HCT116 (cell line): ENCODE data around the gene MYCN. TPM values are rescaled to one million over a fixed set of nuclear protein-coding genes. Genes with fewer than 3 reads are reported as not detected.

Source experiments
- ATAC-seq: fragments of 200-7000 bp; cut with Tn5 transposase; 2 replicates; pipeline ENCODE4 v1.9.1; 2020; ENCODE audit warnings: mild to moderate bottlenecking, moderate library complexity
- BruUV-seq: library from RNA; stranded (reverse); fragments of 400-500 nt; replicated peaks from 2 replicates; lab custom pipeline; 2021; lab: Mats Ljungman, UMichigan
- CTCF ChIA-PET: fragments of 300-600 bp; sonication (Branson Sonifier 250); formaldehyde crosslinking; loops from one replicate; lab custom pipeline; 2021; ENCODE audit warnings: antibody characterized with exemption; lab: Charles Lee
- POLR2A ChIA-PET: fragments of 300-600, 350-600 bp; sonication (Branson Sonifier 250); formaldehyde crosslinking; loops from one replicate; lab custom pipeline; 2021; ENCODE audit warnings: antibody characterized with exemption; lab: Charles Lee
- RAD21 ChIA-PET, 2 experiments: fragments of 300-600 bp; sonication (Branson Sonifier 250); formaldehyde crosslinking; loops; one replicate each; lab custom pipeline; 2023; ENCODE audit warnings: low total read pairs in 2 of 2; ENCODE audit not compliant: uncharacterized antibody in 2 of 2, unreplicated experiment in 2 of 2, low non-redundant PET in 1 of 2; lab: Charles Lee
- DNase-seq: peaks from one replicate; pipeline ENCODE4 v3.0.0-alpha.2; 2010; ENCODE audit warnings: low read depth, low spot score
- H2AFZ ChIP-seq: fragments of 200-600 bp; shearing (Covaris generic), sonication (generic); 2 replicates; pipeline ENCODE4 v1.6.1; 2017; ENCODE audit warnings: low read depth, mixed run types, mixed read lengths, antibody characterized with exemption, low read length; ENCODE audit not compliant: poor library complexity, severe bottlenecking
- H3K27ac ChIP-seq: 2 replicates; pipeline ENCODE4 v1.5.1; 2012; ENCODE audit warnings: low read depth, low read length
- H3K27me3 ChIP-seq: fragments of 200-600 bp; sonication (generic); 2 replicates; pipeline ENCODE4 v1.6.1; 2016; ENCODE audit warnings: mixed run types, low read length, mixed read lengths; ENCODE audit not compliant: insufficient read depth
- H3K36me3 ChIP-seq, 2 experiments: fragments of 200-500 bp in 1 of 2; fragments of 200-600 bp in 1 of 2; sonication (Bioruptor generic) in 1 of 2; sonication (generic) in 1 of 2; 2 replicates each; pipeline versions ENCODE4 v1.5.1 to v1.6.1; 2014 to 2016; ENCODE audit warnings: low read length in 2 of 2, inconsistent platforms in 1 of 2, mixed read lengths in 1 of 2, mixed run types in 1 of 2; ENCODE audit not compliant: insufficient read depth in 2 of 2, control insufficient read depth in 1 of 2
- H3K4me1 ChIP-seq, 2 experiments: fragments of 200-600 bp in 1 of 2; sonication (generic) in 1 of 2; 2 replicates each; pipeline versions ENCODE4 v1.5.1 to v1.6.1; 2012 to 2017; ENCODE audit warnings: low read length in 2 of 2, inconsistent platforms in 1 of 2, mild to moderate bottlenecking in 1 of 2, mixed read lengths in 1 of 2, mixed run types in 1 of 2, moderate library complexity in 1 of 2; ENCODE audit not compliant: insufficient read depth in 2 of 2, control insufficient read depth in 1 of 2
- H3K4me2 ChIP-seq: fragments of 200-600 bp; sonication (generic); 2 replicates; pipeline ENCODE4 v1.6.1; 2017; ENCODE audit warnings: mixed run types, low read length, mixed read lengths
- H3K4me3 ChIP-seq, 2 experiments: fragments of 200-600 bp in 1 of 2; sonication (generic) in 1 of 2; replicated peaks in 1 of 2; 2 replicates each; pipeline ENCODE4 v1.5.1; 2011 to 2016; ENCODE audit warnings: low read length in 2 of 2, control low read depth in 1 of 2, low read depth in 1 of 2, mild to moderate bottlenecking in 1 of 2, mixed read lengths in 1 of 2, mixed run types in 1 of 2
- H3K79me2 ChIP-seq: fragments of 200-600 bp; sonication (generic); 2 replicates; pipeline ENCODE4 v1.6.1; 2017; ENCODE audit warnings: mild to moderate bottlenecking, mixed run types, low read length, moderate library complexity, mixed read lengths; ENCODE audit not compliant: insufficient read depth
- H3K9ac ChIP-seq: fragments of 200-600 bp; sonication (generic); 2 replicates; pipeline ENCODE4 v1.6.1; 2016; ENCODE audit warnings: low read length, mixed read lengths
- H3K9me2 ChIP-seq: fragments of 200-600 bp; sonication (generic), shearing (Covaris generic); 2 replicates; pipeline ENCODE4 v1.6.1; 2017; ENCODE audit warnings: mixed run types, mild to moderate bottlenecking, moderate library complexity; ENCODE audit not compliant: insufficient read depth
- H3K9me3 ChIP-seq, 2 experiments: fragments of 200-500 bp in 1 of 2; fragments of 200-600 bp in 1 of 2; sonication (Bioruptor generic) in 1 of 2; sonication (generic) in 1 of 2; 2 replicates each; pipeline ENCODE4 v1.6.1; 2014 to 2017; ENCODE audit warnings: low read length in 2 of 2, mixed read lengths in 2 of 2, inconsistent platforms in 1 of 2, low read depth in 1 of 2, mild to moderate bottlenecking in 1 of 2, mixed run types in 1 of 2, moderate library complexity in 1 of 2; ENCODE audit not compliant: control insufficient read depth in 1 of 2, insufficient read depth in 1 of 2
- H4K20me1 ChIP-seq: fragments of 200-600 bp; sonication (generic), shearing (Covaris generic); 2 replicates; pipeline ENCODE4 v1.6.1; 2017; ENCODE audit warnings: mixed run types, mild to moderate bottlenecking, moderate library complexity; ENCODE audit not compliant: insufficient read depth
- ATF3 ChIP-seq: IDR thresholded peaks from 2 replicates; pipeline ENCODE4 v1.6.1; 2012
- CBX3 ChIP-seq: IDR thresholded peaks from 2 replicates; pipeline ENCODE4 v1.6.1; 2012; ENCODE audit warnings: low read depth
- CEBPB ChIP-seq: IDR thresholded peaks from 2 replicates; pipeline ENCODE4 v1.6.1; 2012; ENCODE audit warnings: low read depth
- CTCF ChIP-seq, 3 experiments: fragments of 200-600 bp in 1 of 3; sonication (generic) in 1 of 3; IDR thresholded peaks in 2 of 3; conservative IDR thresholded peaks in 1 of 3; 2 replicates each; pipeline ENCODE4 v1.5.1; 2012 to 2017; ENCODE audit warnings: low read depth in 2 of 3, low read length in 2 of 3, antibody characterized with exemption in 1 of 3, borderline replicate concordance in 1 of 3, control low read depth in 1 of 3, mild to moderate bottlenecking in 1 of 3, mixed read lengths in 1 of 3, mixed run types in 1 of 3, moderate library complexity in 1 of 3; ENCODE audit not compliant: insufficient read depth in 1 of 3
- EGR1 ChIP-seq: IDR thresholded peaks from 2 replicates; pipeline ENCODE4 v1.6.1; 2012; ENCODE audit warnings: low read depth
- ELF1 ChIP-seq: IDR thresholded peaks from 2 replicates; pipeline ENCODE4 v1.6.1; 2012; ENCODE audit warnings: low read depth, borderline replicate concordance
- EZH2 ChIP-seq: fragments of 200-600 bp; sonication (generic); IDR thresholded peaks from 2 replicates; pipeline ENCODE4 v1.6.1; 2017; ENCODE audit warnings: antibody characterized with exemption, mixed run types
- EZH2phosphoT487 ChIP-seq: fragments of 200-600 bp; IDR thresholded peaks from 2 replicates; pipeline ENCODE4 v1.6.1; 2018; ENCODE audit warnings: antibody characterized with exemption, borderline replicate concordance
- FOSL1 ChIP-seq: IDR thresholded peaks from 2 replicates; pipeline ENCODE4 v1.6.1; 2012; ENCODE audit warnings: low read depth
- MAX ChIP-seq: IDR thresholded peaks from 2 replicates; pipeline ENCODE4 v1.6.1; 2012
- POLR2A ChIP-seq: IDR thresholded peaks from 2 replicates; pipeline ENCODE4 v1.7.0; 2011; ENCODE audit warnings: borderline replicate concordance; ENCODE audit not compliant: insufficient read depth, insufficient read length; ENCODE audit errors: extremely low read depth
- RAD21 ChIP-seq: IDR thresholded peaks from 2 replicates; pipeline ENCODE4 v1.6.1; 2012; ENCODE audit warnings: low read depth, mild to moderate bottlenecking
- REST ChIP-seq: IDR thresholded peaks from 2 replicates; pipeline ENCODE4 v1.6.1; 2012; ENCODE audit warnings: low read depth
- SIN3A ChIP-seq: IDR thresholded peaks from 2 replicates; pipeline ENCODE4 v1.6.1; 2012; ENCODE audit warnings: low read depth
- SP1 ChIP-seq: IDR thresholded peaks from 2 replicates; pipeline ENCODE4 v1.6.1; 2012; ENCODE audit warnings: low read depth
- SRF ChIP-seq: IDR thresholded peaks from 2 replicates; pipeline ENCODE4 v1.6.1; 2012; ENCODE audit warnings: low read depth
- TCF7L2 ChIP-seq: IDR thresholded peaks from 2 replicates; pipeline ENCODE4 v1.7.0; 2011; ENCODE audit warnings: borderline replicate concordance, inconsistent platforms; ENCODE audit not compliant: insufficient read depth, insufficient read length; ENCODE audit errors: extremely low read depth
- YY1 ChIP-seq: IDR thresholded peaks from 2 replicates; pipeline ENCODE4 v1.6.1; 2011; ENCODE audit warnings: low read length, low read depth, moderate library complexity, mild to moderate bottlenecking; ENCODE audit not compliant: insufficient replicate concordance; ENCODE audit errors: extremely low read depth
- ZBTB33 ChIP-seq: IDR thresholded peaks from 2 replicates; pipeline ENCODE4 v1.6.1; 2011; ENCODE audit warnings: mild to moderate bottlenecking, low read length, moderate library complexity; ENCODE audit not compliant: insufficient replicate concordance; ENCODE audit errors: extremely low read depth
- ZNF274 ChIP-seq: fragments of 200-500 bp; sonication (Bioruptor generic); IDR thresholded peaks from 2 replicates; pipeline ENCODE4 v1.6.1; 2014; ENCODE audit warnings: mild to moderate bottlenecking, low read depth, low read length, inconsistent platforms
- intact Hi-C: fragments of 100-400 bp; cut with micrococcal nuclease; formaldehyde crosslinking; loops from 2 replicates; pipeline ENCODE4 v1.10.0; 2022
- total RNA-seq: library from RNA; stranded (reverse); gene quantifications from one replicate; pipeline ENCODE4 v1.2.1, GENCODE V29; 2021; ENCODE audit not compliant: unreplicated experiment

Gene MYCN
- total RNA-seq, 1 experiment from 2014 or later, result not detected

- ATAC-seq (no peak), DNase-seq (no peak)
- no peaks in the 10 kb centered on the region for H3K36me3 ChIP-seq
- H2AFZ ChIP-seq, result no peak overlapping the region
- TF ChIP-seq EZH2phosphoT487, result no peak
- TF ChIP-seq CEBPB, result no peak
- no peak for TF ChIP-seq FOSL1
- no peak for TF ChIP-seq REST
- no peak for TF ChIP-seq TCF7L2
- TF ChIP-seq EZH2, result no peak
- TF ChIP-seq SIN3A, result no peak
- no peak for TF ChIP-seq MAX
- no peak for TF ChIP-seq ZNF274
- TF ChIP-seq ELF1, result no peak
- TF ChIP-seq YY1, result no peak
- TF ChIP-seq SRF, result no peak
- no peak for TF ChIP-seq SP1
- TF ChIP-seq POLR2A, result no peak
- TF ChIP-seq EGR1, result no peak
- no peak for TF ChIP-seq CBX3
- TF ChIP-seq RAD21, result no peak
- TF ChIP-seq ZBTB33, result no peak
- no peak for TF ChIP-seq ATF3
- no peak for TF ChIP-seq CTCF (IDR thresholded peaks at IDR 0.05 in 2 of 3, conservative IDR thresholded peaks at IDR 0.05 in 1 of 3; ENCODE audit: borderline replicate concordance in 1 of 3, insufficient read depth in 1 of 3, low read depth in 2 of 3, low read length in 2 of 3)
- no peaks in the 10 kb centered on the region for H3K79me2 ChIP-seq
- H3K9me3 ChIP-seq, result 0 out of 4 replicates have a peak, but pooled peaks cover 0 to 4% of the 10 kb centered on the region in 2 experiments
- H4K20me1 ChIP-seq, result no peaks in the 10 kb centered on the region
- intact Hi-C loops, result no loop called here
- H3K4me1 ChIP-seq, result no peaks in the 10 kb centered on the region
- no peaks in the 10 kb centered on the region for H3K9me2 ChIP-seq
- no peaks in the 10 kb centered on the region for H3K27me3 ChIP-seq
- no peak overlapping the region for H3K4me2 ChIP-seq
- ChIA-PET POLR2A (no interaction called here), RAD21 (no interaction called here), CTCF (no interaction called here)
- H3K4me3 ChIP-seq, result no peak overlapping the region
- H3K9ac ChIP-seq, result no peak overlapping the region
- no TSS peak for BruUV-seq
- H3K27ac ChIP-seq, result no peak overlapping the region
Measured at GRCh38 chr2:15899327-15899612, 41.1 kb upstream of the MYCN start.
